Measurements from ENCODE around the gene TXNRD1.

The TXNRD1 gene

DNA sequence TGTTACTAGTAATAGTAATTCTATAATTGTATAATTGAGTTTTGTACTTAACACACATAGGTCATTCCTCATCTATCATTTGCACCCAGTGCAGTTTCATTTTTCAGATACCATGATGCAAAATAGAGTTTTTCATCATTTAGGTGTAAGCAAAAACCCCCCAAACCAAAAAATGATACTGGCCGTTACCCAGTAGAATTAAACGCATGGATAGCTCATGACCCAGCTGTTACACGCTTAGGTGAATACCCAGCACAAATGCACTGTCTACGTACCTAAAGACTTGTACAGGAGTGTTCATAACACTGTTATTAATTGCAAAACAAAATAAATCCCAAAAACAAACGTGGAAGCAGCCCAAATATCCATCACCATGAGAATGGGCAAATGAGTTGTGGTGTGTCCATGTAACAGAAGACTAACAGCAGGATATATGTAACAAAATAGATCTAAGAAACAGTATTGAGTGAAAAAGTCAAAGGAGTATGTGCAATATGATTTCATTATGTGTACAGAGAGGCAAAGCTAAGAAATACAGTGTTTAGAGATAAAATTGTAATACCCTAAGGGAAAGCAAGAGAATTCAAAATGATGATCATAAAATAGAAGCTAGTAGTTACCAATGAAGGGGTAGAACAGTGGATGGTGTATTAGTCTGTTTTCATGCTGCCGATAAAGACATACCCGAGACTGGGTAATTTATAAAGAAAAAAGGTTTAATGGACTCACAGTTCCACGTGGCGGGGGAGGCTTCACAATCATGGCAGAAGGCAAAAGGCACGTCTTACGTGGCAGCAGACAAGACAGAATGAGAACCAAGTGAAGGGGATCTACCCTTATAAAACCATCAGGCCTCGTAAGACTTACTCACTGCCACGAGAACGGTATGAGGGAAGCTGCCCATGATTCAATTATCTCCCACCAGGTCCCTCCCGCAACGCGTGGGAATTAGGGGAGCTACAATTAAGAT is 137.7 kb downstream of the TXNRD1 start:
- H3K27ac ChIP-seq: no peak overlapping the region
- TF ChIP-seq, protein P1, sequence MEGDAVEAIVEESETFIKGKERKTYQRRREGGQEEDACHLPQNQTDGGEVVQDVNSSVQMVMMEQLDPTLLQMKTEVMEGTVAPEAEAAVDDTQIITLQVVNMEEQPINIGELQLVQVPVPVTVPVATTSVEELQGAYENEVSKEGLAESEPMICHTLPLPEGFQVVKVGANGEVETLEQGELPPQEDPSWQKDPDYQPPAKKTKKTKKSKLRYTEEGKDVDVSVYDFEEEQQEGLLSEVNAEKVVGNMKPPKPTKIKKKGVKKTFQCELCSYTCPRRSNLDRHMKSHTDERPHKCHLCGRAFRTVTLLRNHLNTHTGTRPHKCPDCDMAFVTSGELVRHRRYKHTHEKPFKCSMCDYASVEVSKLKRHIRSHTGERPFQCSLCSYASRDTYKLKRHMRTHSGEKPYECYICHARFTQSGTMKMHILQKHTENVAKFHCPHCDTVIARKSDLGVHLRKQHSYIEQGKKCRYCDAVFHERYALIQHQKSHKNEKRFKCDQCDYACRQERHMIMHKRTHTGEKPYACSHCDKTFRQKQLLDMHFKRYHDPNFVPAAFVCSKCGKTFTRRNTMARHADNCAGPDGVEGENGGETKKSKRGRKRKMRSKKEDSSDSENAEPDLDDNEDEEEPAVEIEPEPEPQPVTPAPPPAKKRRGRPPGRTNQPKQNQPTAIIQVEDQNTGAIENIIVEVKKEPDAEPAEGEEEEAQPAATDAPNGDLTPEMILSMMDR (conservative IDR thresholded peaks at IDR 0.05): no peak

DNA sequence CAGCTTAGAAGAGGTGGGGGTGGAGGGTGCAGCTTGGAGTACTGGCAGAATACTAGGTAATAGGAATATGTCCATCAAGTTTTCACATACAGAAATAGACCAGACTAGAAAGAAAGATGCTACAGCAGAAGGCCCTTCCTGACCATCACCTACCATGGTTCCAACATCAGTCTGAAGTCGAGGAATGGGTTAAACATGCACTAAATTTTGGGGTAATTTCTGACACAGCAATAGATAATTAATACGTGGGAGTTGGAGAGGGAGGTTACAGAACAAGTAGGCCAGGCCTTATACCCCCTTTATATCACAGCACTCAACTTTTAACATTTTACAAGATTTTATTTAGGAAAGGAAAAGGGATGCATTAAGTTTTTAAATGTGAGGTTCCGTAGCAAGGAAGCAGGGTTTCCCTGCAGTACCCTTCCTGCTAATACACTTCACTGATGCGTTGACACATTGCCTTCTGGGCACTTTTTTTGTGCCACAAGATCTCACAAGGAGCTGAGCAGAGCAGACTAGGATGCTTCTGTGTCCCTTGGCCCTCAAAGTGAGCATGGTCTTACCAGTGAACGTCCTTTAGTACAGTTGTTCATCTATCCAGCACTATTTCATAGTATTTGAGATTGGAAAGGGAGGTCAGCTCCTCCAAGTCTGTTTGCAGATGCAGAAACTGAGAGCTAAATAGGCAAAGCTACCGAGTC is 138.7 kb downstream of the TXNRD1 start:
- no peak overlapping the region for H3K27ac ChIP-seq
- TF ChIP-seq, protein P1 (conservative IDR thresholded peaks at IDR 0.05): no peak

DNA sequence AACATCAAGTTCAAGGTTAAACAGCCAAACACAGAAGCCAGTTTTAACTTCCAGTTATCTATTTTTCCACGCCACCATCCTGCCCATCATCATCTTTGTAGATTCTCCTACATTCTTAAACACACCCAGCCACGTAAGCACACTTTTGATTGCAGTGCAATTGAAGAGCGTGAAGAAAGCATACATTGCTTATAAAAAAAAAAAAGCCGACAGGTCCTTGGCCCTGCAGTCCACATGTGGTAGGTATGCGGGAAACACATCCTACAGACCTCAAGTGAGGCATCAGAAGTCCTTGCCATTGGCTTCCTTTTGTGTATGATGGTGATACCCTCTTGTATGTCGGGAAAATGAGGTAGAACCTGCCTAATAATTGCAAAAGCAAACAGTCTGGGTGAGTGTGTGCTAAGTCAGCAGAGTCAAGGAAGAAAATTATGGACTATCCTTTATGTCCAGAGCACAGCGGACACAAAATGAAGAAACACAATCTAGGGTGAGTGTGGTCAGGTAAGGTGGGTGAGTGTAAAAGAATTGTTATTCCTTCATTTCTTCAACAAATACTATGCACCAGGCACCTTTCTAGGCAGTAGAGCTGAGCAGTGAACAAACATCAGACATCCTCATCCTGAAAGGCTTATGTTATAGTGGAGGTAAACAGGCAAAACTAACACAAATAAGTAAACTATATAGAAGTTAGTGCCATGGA is 139.4 kb downstream of the TXNRD1 start:
- H3K27ac ChIP-seq: no peak overlapping the region
- TF ChIP-seq, protein P1 (conservative IDR thresholded peaks at IDR 0.05): no peak

DNA sequence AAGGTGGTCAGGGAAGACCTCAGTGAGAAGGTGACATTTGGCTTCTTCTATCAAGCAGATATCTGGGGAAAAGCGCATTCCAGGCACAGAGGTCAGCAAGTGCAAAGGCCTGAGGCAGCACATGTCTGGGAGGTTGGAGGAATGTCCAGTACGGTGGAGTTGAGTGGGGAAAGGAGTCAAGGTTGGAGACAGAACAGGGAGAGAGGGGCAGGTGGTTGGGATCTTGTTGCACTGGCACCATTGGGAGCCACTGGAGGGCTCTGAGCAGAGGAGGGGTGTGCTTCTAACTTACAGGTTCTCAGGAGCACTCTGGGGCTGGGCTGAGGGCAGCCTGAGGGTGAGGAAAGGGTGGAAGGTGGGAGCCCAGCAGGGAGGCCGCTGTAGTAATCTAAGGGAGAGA is 140.1 kb downstream of the TXNRD1 start:
- no peak overlapping the region for H3K27ac ChIP-seq
- TF ChIP-seq, protein P1 (conservative IDR thresholded peaks at IDR 0.05): no peak

DNA sequence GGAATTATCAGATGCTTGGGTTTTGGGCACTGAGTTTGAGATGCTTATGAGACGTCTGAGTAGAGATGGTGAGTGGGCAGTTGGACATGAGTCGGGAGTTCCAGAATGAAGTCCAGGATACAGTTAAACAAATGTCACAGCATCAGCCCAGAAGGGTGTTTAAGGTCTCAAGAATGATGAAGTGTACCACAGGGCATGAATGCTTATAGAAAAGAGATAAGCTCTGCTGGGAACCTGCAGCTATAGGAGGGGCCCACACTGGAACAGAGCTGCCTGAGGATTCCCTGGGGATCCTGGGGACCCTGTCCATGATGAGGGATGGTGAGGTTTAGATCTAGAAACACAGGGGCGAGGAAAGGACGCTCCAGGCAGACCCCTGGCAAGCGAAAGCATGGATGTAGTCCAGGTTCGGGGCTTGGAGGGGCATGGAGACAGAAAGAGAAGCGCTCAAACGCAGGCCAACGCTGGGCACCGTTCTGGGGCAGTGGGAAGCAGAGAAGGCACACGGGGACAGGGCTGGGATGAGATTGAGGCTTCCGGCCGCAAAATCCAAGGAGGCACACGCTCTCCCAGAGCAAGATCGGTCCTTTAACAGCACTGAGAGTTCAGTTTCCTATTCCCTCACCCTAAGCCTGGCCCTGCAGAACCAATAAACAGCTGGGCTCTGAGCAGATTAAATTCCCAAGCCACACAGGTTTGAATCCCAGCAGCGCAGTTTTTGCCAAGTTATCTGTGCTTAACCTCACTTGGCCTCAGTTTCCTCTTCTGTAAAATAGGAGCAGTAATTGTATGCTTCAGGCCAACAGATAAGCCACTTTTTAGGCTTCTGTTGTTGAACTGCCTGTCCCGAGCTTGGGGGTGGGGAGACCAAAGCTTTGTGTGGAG is 140.9 kb downstream of the TXNRD1 start:
- TF ChIP-seq, protein P1 (conservative IDR thresholded peaks at IDR 0.05): no peak
- H3K27ac ChIP-seq: no peak overlapping the region

DNA sequence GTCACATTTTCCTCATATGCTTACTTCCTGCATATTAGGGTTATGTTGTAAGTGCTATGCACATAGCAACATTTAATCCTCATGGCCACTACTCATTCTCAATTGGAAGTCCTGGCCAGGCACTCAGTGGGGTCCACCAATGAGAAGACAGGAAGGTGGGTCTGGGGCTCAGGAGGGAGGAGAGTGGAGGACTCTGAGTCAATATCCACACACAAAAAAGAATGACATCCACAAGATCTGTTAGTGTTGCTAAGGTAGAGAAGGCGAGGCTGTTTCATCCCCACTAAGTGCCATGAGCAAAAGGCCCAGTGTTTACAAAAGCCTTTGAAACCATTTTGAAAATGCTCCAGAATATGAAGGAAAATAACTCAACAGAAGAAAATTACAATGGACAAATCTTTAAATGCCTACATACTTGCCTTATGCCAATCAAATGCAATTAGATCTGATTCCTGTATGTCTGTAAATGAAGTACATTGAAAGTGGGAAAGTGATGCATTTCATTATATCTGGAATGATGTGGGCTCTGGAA is 141.9 kb downstream of the TXNRD1 start:
- H3K27ac ChIP-seq: no peak overlapping the region
- TF ChIP-seq, protein P1 (conservative IDR thresholded peaks at IDR 0.05): no peak

All from VCaP (cell line).